Thyroid gland (tissue), 4 donors: ENCODE data around the gene TAC3. TPM values are rescaled to one million over a fixed set of nuclear protein-coding genes. Genes with fewer than 3 reads are reported as not detected.
"Not testable (repeated sequence)": the region's sequence is repeated elsewhere in the genome, so short reads cannot be mapped to it uniquely, and the experiment has no call there.

Experiments used
- DNase-seq, 2 donors: peaks; one replicate each; pipeline ENCODE4 v3.0.0-alpha.2; 2019
- H3K27ac ChIP-seq, 3 donors: fragments of 200-600 bp; sonication (generic); 1 replicate in 2 of 3; 2 replicates in 1 of 3; pipeline ENCODE4 v1.5.1; 2016 to 2019; ENCODE audit warnings: mild to moderate bottlenecking in 1 of 3, moderate library complexity in 1 of 3
- H3K27me3 ChIP-seq: fragments of 200-600 bp; sonication (generic); one replicate; pipeline ENCODE4 v1.5.1; 2019
- H3K36me3 ChIP-seq, 2 donors: fragments of 200-600 bp; sonication (generic); one replicate each; pipeline ENCODE4 v1.5.1; 2016 to 2019
- H3K4me1 ChIP-seq, 2 donors: fragments of 200-600 bp; sonication (generic); one replicate each; pipeline ENCODE4 v1.5.1; 2017 to 2019
- H3K4me3 ChIP-seq, 3 donors: fragments of 200-600 bp; sonication (generic); replicated peaks in 1 of 3; 1 replicate in 2 of 3; 2 replicates in 1 of 3; pipeline ENCODE4 v1.5.1; 2016; ENCODE audit warnings: mild to moderate bottlenecking in 1 of 3
- H3K9me3 ChIP-seq: fragments of 200-600 bp; sonication (generic); one replicate; pipeline ENCODE4 v1.5.1; 2017
- CTCF ChIP-seq, 6 experiments: fragments of 200-600 bp in 3 of 6; fragments of 450-650 bp in 3 of 6; sonication (generic) in 3 of 6; IDR thresholded peaks; one replicate each; pipeline ENCODE4 v1.5.1; 2016 to 2019; ENCODE audit warnings: antibody characterized with exemption in 6 of 6, mild to moderate bottlenecking in 2 of 6, inconsistent platforms in 1 of 6, moderate library complexity in 1 of 6
- POLR2A ChIP-seq, 2 donors: fragments of 450-650 bp; IDR thresholded peaks; one replicate each; pipeline ENCODE4 v1.6.1; 2017; ENCODE audit warnings: antibody characterized with exemption in 2 of 2, mild to moderate bottlenecking in 2 of 2, moderate library complexity in 1 of 2
- WGBS, 2 donors: methylation state at CpG; one replicate each; pipeline ENCODE4 v1.1.5; 2017; 5-methylcytosine and 5-hydroxymethylcytosine counted together
- intact Hi-C: fragments of 100-400 bp; cut with DNase I; formaldehyde crosslinking; loops from one replicate; pipeline ENCODE4 v1.15.1; 2023
- total RNA-seq, 4 donors: library from RNA; depleted of rRNA; stranded (reverse); fragments of >200 nt; gene quantifications; one replicate each; pipeline ENCODE4 v1.2.3, GENCODE V29; 2016

Gene TAC3
- total RNA-seq, 4 donors from 2014 or later = not detected

- intact Hi-C loops = no loop called here
- 79 to 96% methylated on average over 2 of the region's 2 CpGs for WGBS, 2 donors
- DNase-seq = no peak
- no peaks in the 10 kb centered on the region for H3K4me1 ChIP-seq
- no peaks in the 10 kb centered on the region for H3K27me3 ChIP-seq
- no peaks in the 10 kb centered on the region for H3K9me3 ChIP-seq
- H3K36me3 ChIP-seq = no peaks in the 10 kb centered on the region
- H3K4me3 ChIP-seq = no peak overlapping the region
- TF ChIP-seq CTCF (IDR thresholded peaks at IDR 0.05) = no peak
- no peak for TF ChIP-seq POLR2A (IDR thresholded peaks at IDR 0.05)
- H3K27ac ChIP-seq = no peak overlapping the region
These were observed 8.9 kb upstream of the TAC3 start for GRCh38 chr12:57025196-57025595.

GRCh38 chr12:57022324-57022723 is 6.0 kb upstream of the TAC3 start:
- H3K27ac ChIP-seq, H3K9me3 ChIP-seq, H3K36me3 ChIP-seq, DNase-seq, H3K27me3 ChIP-seq, intact Hi-C loops, H3K4me1 ChIP-seq, H3K4me3 ChIP-seq: not testable (repeated sequence)
- 96% methylated on average over 5 of the region's 5 CpGs for WGBS, 2 donors

GRCh38 chr12:57019983-57020719 is 3.8 kb upstream of the TAC3 start:
- H3K27ac ChIP-seq = no peak overlapping the region
- H3K4me3 ChIP-seq = no peak overlapping the region
- no peaks in the 10 kb centered on the region for H3K36me3 ChIP-seq
- no peak for TF ChIP-seq CTCF (IDR thresholded peaks at IDR 0.05)
- no peak for TF ChIP-seq POLR2A (IDR thresholded peaks at IDR 0.05)
- 89% methylated on average over 9 of the region's 9 CpGs for WGBS, 2 donors
- intact Hi-C loops = no loop called here
- no peaks in the 10 kb centered on the region for H3K9me3 ChIP-seq
- H3K4me1 ChIP-seq = no peaks in the 10 kb centered on the region
- DNase-seq = no peak
- no peaks in the 10 kb centered on the region for H3K27me3 ChIP-seq

GRCh38 chr12:57018906-57019305 is 2.6 kb upstream of the TAC3 start:
- H3K27ac ChIP-seq = no peak overlapping the region
- no peak for TF ChIP-seq CTCF (IDR thresholded peaks at IDR 0.05)
- TF ChIP-seq POLR2A (IDR thresholded peaks at IDR 0.05) = no peak
- no peaks in the 10 kb centered on the region for H3K4me1 ChIP-seq
- H3K27me3 ChIP-seq = no peaks in the 10 kb centered on the region
- H3K4me3 ChIP-seq = no peak overlapping the region
- H3K36me3 ChIP-seq = no peaks in the 10 kb centered on the region
- intact Hi-C loops = no loop called here
- DNase-seq = no peak
- no peaks in the 10 kb centered on the region for H3K9me3 ChIP-seq
- WGBS, 2 donors = 70 to 74% methylated on average over 1 of the region's 1 CpG

- intact Hi-C loops, H3K27ac ChIP-seq: not testable (repeated sequence)
These were observed 2.0 kb upstream of the TAC3 start for GRCh38 chr12:57018353-57018752.

GRCh38 chr12:57012600-57013465 is 3.5 kb downstream of the TAC3 start:
- intact Hi-C loops = no loop called here
- Histone ChIP-seq H3K4me1 (no peaks in the 10 kb centered on the region), H3K36me3 (no peaks in the 10 kb centered on the region), H3K9me3 (no peaks in the 10 kb centered on the region), H3K27me3 (no peaks in the 10 kb centered on the region), H3K27ac (no peak overlapping the region), H3K4me3 (no peak overlapping the region)
- no peak for DNase-seq
- WGBS, 2 donors = 77 to 86% methylated on average over 7 of the region's 7 CpGs
- TF ChIP-seq CTCF (IDR thresholded peaks at IDR 0.05) (no peak), POLR2A (IDR thresholded peaks at IDR 0.05) (no peak)

More at GRCh38 chr12:57018353-57018752, 2.0 kb upstream of the TAC3 start:
- not testable (repeated sequence) for H3K9me3 ChIP-seq, H3K27me3 ChIP-seq, H3K4me3 ChIP-seq, H3K4me1 ChIP-seq, DNase-seq, H3K36me3 ChIP-seq
- 79 to 87% methylated on average over 5 of the region's 5 CpGs for WGBS, 2 donors
